GM23248 (cell line): ENCODE measurements around the gene CDCA3.

Source experiments
- EZH2 ChIP-seq: fragments of 200-600 bp; sonication (generic); IDR thresholded peaks from 2 replicates; pipeline ENCODE4 v1.6.1; 2018; ENCODE audit warnings: antibody characterized with exemption, mild to moderate bottlenecking; ENCODE audit not compliant: insufficient read depth, poor library complexity, severe bottlenecking
- EZH2phosphoT487 ChIP-seq: fragments of 200-600 bp; sonication (generic); IDR thresholded peaks from 2 replicates; pipeline ENCODE4 v1.6.1; 2018; ENCODE audit warnings: antibody characterized with exemption, moderate library complexity, mild to moderate bottlenecking, low read depth; ENCODE audit not compliant: insufficient read depth

GRCh38 chr12:6847676-6848075 is 3.4 kb downstream of the CDCA3 start:
- no peak for TF ChIP-seq EZH2
- no peak for TF ChIP-seq EZH2phosphoT487
